IMR-90 (cell line): ENCODE results near the gene PRKCH. TPM values are rescaled to one million over a fixed set of nuclear protein-coding genes. Genes with fewer than 3 reads are reported as not detected.

Experiments used
- ATAC-seq: fragments of 200-7000 bp; cut with Tn5 transposase; 2 replicates; pipeline ENCODE4 v1.9.1; 2020; ENCODE audit warnings: low read depth, mild to moderate bottlenecking, moderate library complexity
- BruUV-seq: library from RNA; stranded (reverse); fragments of 400-500 nt; replicated peaks from 2 replicates; lab custom pipeline; 2021; lab: Mats Ljungman, UMichigan
- CTCF ChIA-PET: fragments of 300-600 bp; formaldehyde crosslinking; extraction: SDS; loops from one replicate; lab custom pipeline; 2021; ENCODE audit warnings: antibody characterized with exemption; lab: Yijun Ruan, JAX
- POLR2A ChIA-PET: fragments of 300-600 bp; sonication (Branson Sonifier 250); formaldehyde crosslinking; loops from one replicate; lab custom pipeline; 2022; ENCODE audit warnings: antibody characterized with exemption; ENCODE audit not compliant: unreplicated experiment; lab: Charles Lee
- DNase-seq: peaks from one replicate; pipeline ENCODE4 v3.0.0; 2013
- H2AFZ ChIP-seq: replicated peaks from 2 replicates; pipeline ENCODE3; 2013; ENCODE audit warnings: low read length, mild to moderate bottlenecking; ENCODE audit not compliant: poor library complexity
- H2AK5ac ChIP-seq: 2 replicates; pipeline ENCODE4 v1.6.1; 2013; ENCODE audit warnings: low read depth, low read length, inconsistent platforms
- H2AK9ac ChIP-seq: replicated peaks from 2 replicates; pipeline ENCODE3; 2013; ENCODE audit warnings: mild to moderate bottlenecking, low read depth, low read length, moderate library complexity; ENCODE audit not compliant: poor library complexity
- H2BK120ac ChIP-seq: 2 replicates; pipeline ENCODE4 v1.6.1; 2013; ENCODE audit warnings: low read depth, low read length, inconsistent platforms
- H2BK15ac ChIP-seq: 3 replicates; pipeline ENCODE4 v1.6.1; 2013; ENCODE audit warnings: low read depth, low read length, inconsistent platforms
- H2BK20ac ChIP-seq: 2 replicates; pipeline ENCODE4 v1.6.1; 2013; ENCODE audit warnings: low read depth, mild to moderate bottlenecking, inconsistent platforms, low read length, moderate library complexity
- H2BK5ac ChIP-seq: 2 replicates; pipeline ENCODE4 v1.6.1; 2013; ENCODE audit warnings: mild to moderate bottlenecking, low read depth, low read length, inconsistent platforms; ENCODE audit not compliant: poor library complexity, severe bottlenecking
- H3K14ac ChIP-seq: replicated peaks from 2 replicates; pipeline ENCODE4 v1.6.1; 2013; ENCODE audit warnings: low read depth, low read length, inconsistent platforms
- H3K18ac ChIP-seq: 2 replicates; pipeline ENCODE4 v1.6.1; 2013; ENCODE audit warnings: low read depth, low read length, control low read depth
- H3K23ac ChIP-seq: 2 replicates; pipeline ENCODE4 v1.6.1; 2013; ENCODE audit warnings: low read depth, low read length, inconsistent platforms
- H3K27ac ChIP-seq: 2 replicates; pipeline ENCODE4 v1.5.1; 2013; ENCODE audit warnings: mild to moderate bottlenecking, control low read depth, low read length; ENCODE audit not compliant: insufficient read depth
- H3K27me3 ChIP-seq: 2 replicates; pipeline ENCODE4 v1.6.1; 2013; ENCODE audit warnings: low read length; ENCODE audit not compliant: control insufficient read depth, insufficient read depth
- H3K36me3 ChIP-seq: 2 replicates; pipeline ENCODE4 v1.6.1; 2013; ENCODE audit warnings: low read length, mixed read lengths; ENCODE audit not compliant: control insufficient read depth, insufficient read depth
- H3K4ac ChIP-seq: 2 replicates; pipeline ENCODE4 v1.6.1; 2013; ENCODE audit warnings: low read depth, low read length, inconsistent platforms
- H3K4me1 ChIP-seq: 2 replicates; pipeline ENCODE4 v1.6.1; 2013; ENCODE audit warnings: low read length, mixed read lengths; ENCODE audit not compliant: control insufficient read depth, insufficient read depth
- H3K4me2 ChIP-seq: 2 replicates; pipeline ENCODE4 v1.6.1; 2013; ENCODE audit warnings: low read depth, mild to moderate bottlenecking, control low read depth, low read length, moderate library complexity
- H3K4me3 ChIP-seq: 2 replicates; pipeline ENCODE4 v1.5.1; 2013; ENCODE audit warnings: low read depth, mild to moderate bottlenecking, control low read depth, low read length, moderate library complexity; ENCODE audit not compliant: insufficient read depth
- H3K56ac ChIP-seq: 2 replicates; pipeline ENCODE4 v1.6.1; 2013; ENCODE audit warnings: low read length, inconsistent platforms; ENCODE audit not compliant: insufficient read depth; ENCODE audit errors: extremely low read depth
- H3K79me1 ChIP-seq, 2 experiments: 2 replicates each; pipeline ENCODE4 v1.6.1; 2013; ENCODE audit warnings: low read length in 2 of 2, inconsistent platforms in 1 of 2, low read depth in 1 of 2
- H3K9ac ChIP-seq: 2 replicates; pipeline ENCODE4 v1.6.1; 2013; ENCODE audit warnings: low read depth, low read length, control low read depth
- H3K9me1 ChIP-seq: 2 replicates; pipeline ENCODE4 v1.6.1; 2013; ENCODE audit warnings: low read length, inconsistent platforms; ENCODE audit not compliant: insufficient read depth
- H3K9me3 ChIP-seq: 2 replicates; pipeline ENCODE4 v1.6.1; 2013; ENCODE audit warnings: low read length; ENCODE audit not compliant: control insufficient read depth, insufficient read depth
- H4K20me1 ChIP-seq: 2 replicates; pipeline ENCODE4 v1.6.1; 2013; ENCODE audit warnings: low read length, inconsistent platforms; ENCODE audit not compliant: insufficient read depth
- H4K5ac ChIP-seq: 2 replicates; pipeline ENCODE4 v1.6.1; 2013; ENCODE audit warnings: mild to moderate bottlenecking, low read depth, low read length, control low read depth
- H4K8ac ChIP-seq, 2 experiments: 2 replicates each; pipeline ENCODE4 v1.6.1; 2013; ENCODE audit warnings: low read depth in 2 of 2, low read length in 2 of 2, control low read depth in 1 of 2, inconsistent platforms in 1 of 2
- H4K91ac ChIP-seq: 2 replicates; pipeline ENCODE4 v1.6.1; 2013; ENCODE audit warnings: low read depth, low read length, inconsistent platforms; ENCODE audit not compliant: insufficient read depth
- ELK1 ChIP-seq: fragments of 150-350 bp; IDR thresholded peaks from 2 replicates; pipeline ENCODE4 v1.6.1; 2016; ENCODE audit warnings: low read depth, mild to moderate bottlenecking, low read length, moderate library complexity, borderline replicate concordance
- RAD21 ChIP-seq: IDR thresholded peaks from 2 replicates; pipeline ENCODE4 v1.6.1; 2012; ENCODE audit warnings: low read length, improper control_type of control experiment
- WGBS, 2 experiments: methylation state at CpG; one replicate each; pipeline versions ENCODE4 v1.1.5 to v1.1.7; 2013; ENCODE audit warnings: missing lambda C conversion rate in 2 of 2; ENCODE audit not compliant: insufficient read length in 1 of 2; ENCODE audit errors: extremely low coverage in 2 of 2; 5-methylcytosine and 5-hydroxymethylcytosine counted together
- dilution Hi-C: fragments of 300-500 bp; cut with HindIII; formaldehyde crosslinking; loops from one replicate; pipeline ENCODE4 v1.14.3; 2018; ENCODE audit warnings: low sequenced_read_pairs; ENCODE audit not compliant: unreplicated experiment
- in situ Hi-C: fragments of 300-500 bp; cut with MboI; formaldehyde crosslinking; loops from 3 replicates; pipeline ENCODE4 v1.14.3; 2019; ENCODE audit warnings: low sequenced_read_pairs, inconsistent platforms, mixed read lengths
- intact Hi-C: fragments of 100-400 bp; cut with micrococcal nuclease; formaldehyde crosslinking; loops from 2 replicates; pipeline ENCODE4 v1.10.0; 2022
- polyA plus RNA-seq, 3 experiments: library from polyadenylated mRNA; depleted of rRNA; stranded (reverse); fragments of >200 nt; gene quantifications; 2 replicates each; pipeline ENCODE4 v1.2.3, GENCODE V29; 2012; ENCODE audit warnings: low replicate concordance in 1 of 3
- total RNA-seq: library from RNA; depleted of rRNA; stranded (reverse); fragments of >200 nt; gene quantifications from 2 replicates; pipeline ENCODE4 v1.2.3, GENCODE V29; 2012

Gene PRKCH
- total and polyA plus RNA-seq, 2 of the 4 experiments (the other 2 are of a cell fraction) = 1.6 to 2.3 TPM

GRCh38 chr14:61519735-61520134, 198.4 kb downstream of the PRKCH start:
- TF ChIP-seq ELK1 (no peak), RAD21 (no peak)
- in situ Hi-C loops = no loop called here
- Histone ChIP-seq H2AFZ (no peak overlapping the region), H3K27ac (no peak overlapping the region), H3K79me1 (no peaks in the 10 kb centered on the region), H3K9me3 (no peaks in the 10 kb centered on the region), H3K9ac (no peak overlapping the region), H2BK15ac (no peak overlapping the region), H3K56ac (no peak overlapping the region), H3K9me1 (no peaks in the 10 kb centered on the region), H2BK20ac (no peak overlapping the region), H3K4me2 (no peak overlapping the region), H4K91ac (no peak overlapping the region), H4K5ac (no peak overlapping the region), H2BK5ac (no peak overlapping the region), H3K4me3 (no peak overlapping the region), H3K4me1 (peaks cover 10% of the 10 kb centered on the region), H4K20me1 (no peaks in the 10 kb centered on the region), H3K4ac (no peak overlapping the region), H3K36me3 (no peaks in the 10 kb centered on the region), H2BK120ac (no peak overlapping the region), H2AK5ac (no peak overlapping the region), H3K18ac (no peak overlapping the region), H3K23ac (no peak overlapping the region), H3K14ac (no peak overlapping the region), H4K8ac (no peak overlapping the region), H3K27me3 (no peaks in the 10 kb centered on the region), H2AK9ac (no peak overlapping the region)
- BruUV-seq = no TSS peak
- WGBS, 2 experiments = no CpG with 5 or more reads among the region's 1 CpG
- CTCF ChIA-PET = interaction anchor here (0.6 to 0.7 kb wide), 2 partner anchors 14 to 44 kb away, joined by 3 to 5 read pairs; no protein-coding TSS in a partner anchor
- DNase-seq (no peak), ATAC-seq (no peak)
- POLR2A ChIA-PET = interaction anchor here (0.6 kb wide), 1 partner anchor 181 kb away, joined by 5 read pairs; no protein-coding TSS in a partner anchor
- intact Hi-C loops = no loop called here
- dilution Hi-C loops = no loop called here
